Fibroblast of pulmonary artery (primary cell): ENCODE data around the gene CTDP1.

Experiments
- DNase-seq: peaks from one replicate; pipeline ENCODE4 v3.0.0-alpha.2; 2010; ENCODE audit warnings: low read depth
- H3K4me3 ChIP-seq: replicated peaks from 2 replicates; pipeline ENCODE4 v1.5.1; 2011; ENCODE audit warnings: low read depth, mild to moderate bottlenecking, control low read depth, low read length, moderate library complexity
- CTCF ChIP-seq: IDR thresholded peaks from 2 replicates; pipeline ENCODE4 v1.5.1; 2011; ENCODE audit warnings: mild to moderate bottlenecking, control low read depth, low read length, inconsistent platforms; ENCODE audit errors: missing control alignments

CTDP1 gene

GRCh38 chr18:79766308-79766707 lies 86.7 kb downstream of the CTDP1 start:
- no peak overlapping the region for H3K4me3 ChIP-seq
- no peak for DNase-seq
- no peak for TF ChIP-seq CTCF

- H3K4me3 ChIP-seq = no peak overlapping the region
- no peak for DNase-seq
- no peak for TF ChIP-seq CTCF
These were observed 89.1 kb downstream of the CTDP1 start for GRCh38 chr18:79768745-79769144.

- no peak for TF ChIP-seq CTCF
- no peak overlapping the region for H3K4me3 ChIP-seq
- DNase-seq = no peak
These were observed 90.3 kb downstream of the CTDP1 start for GRCh38 chr18:79769698-79770500.

- DNase-seq = no peak
- no peak for TF ChIP-seq CTCF
- no peak overlapping the region for H3K4me3 ChIP-seq
These were observed 90.9 kb downstream of the CTDP1 start for GRCh38 chr18:79770501-79770815.

GRCh38 chr18:79770826-79771225 lies 91.2 kb downstream of the CTDP1 start:
- no peak for DNase-seq
- no peak overlapping the region for H3K4me3 ChIP-seq
- TF ChIP-seq CTCF = no peak

GRCh38 chr18:79771446-79772107 lies 92.0 kb downstream of the CTDP1 start:
- DNase-seq = no peak
- H3K4me3 ChIP-seq = no peak overlapping the region
- TF ChIP-seq CTCF = no peak
